Retina (tissue), 1 donor: Measurements from ENCODE around the gene PAQR3.
"Not testable (repeated sequence)": the region's sequence is repeated elsewhere in the genome, so short reads cannot be mapped to it uniquely, and the experiment has no call there.

Experiments
- DNase-seq: peaks from one replicate; pipeline ENCODE4 v3.0.0-alpha.2; 2016

Gene PAQR3

DNA sequence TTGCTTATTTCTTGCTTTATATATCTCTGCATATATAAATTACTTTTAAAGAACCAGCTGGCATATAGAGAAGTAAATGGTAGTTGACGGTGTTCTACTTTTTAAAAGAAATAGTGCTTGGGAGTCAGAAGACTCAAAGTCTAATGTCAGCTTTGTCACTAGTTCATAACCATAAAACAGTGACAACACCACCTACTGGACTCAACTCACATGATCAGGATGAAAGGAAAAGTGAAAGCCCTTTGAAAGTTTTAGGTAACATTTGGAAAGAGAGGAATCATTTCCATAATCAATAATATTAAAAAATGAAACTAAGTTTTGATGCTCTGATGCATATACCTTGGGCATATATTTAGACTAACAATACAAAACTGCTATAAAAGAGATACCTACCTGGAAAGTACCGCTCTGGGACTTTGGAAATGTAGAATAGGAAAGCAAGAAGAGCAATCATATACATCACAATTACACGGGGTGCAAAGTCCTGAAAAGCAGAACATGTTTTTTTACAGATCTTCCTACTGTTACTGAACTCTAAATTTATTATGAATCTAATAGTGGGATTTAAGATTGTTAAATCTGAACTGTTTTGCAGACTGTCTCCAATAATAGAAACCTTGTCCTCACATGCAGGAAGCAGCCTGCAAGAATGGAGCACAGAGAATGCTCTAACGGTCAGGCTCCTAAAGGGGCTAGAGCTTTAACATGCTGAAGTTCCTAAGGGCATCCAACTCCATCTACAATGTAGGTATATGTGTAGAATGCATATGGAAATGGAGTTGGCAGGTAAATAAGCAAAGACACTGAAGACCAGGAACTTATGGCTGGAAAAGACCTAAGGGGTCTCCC is 15.6 kb downstream of the PAQR3 start:
- no peak for DNase-seq

DNA sequence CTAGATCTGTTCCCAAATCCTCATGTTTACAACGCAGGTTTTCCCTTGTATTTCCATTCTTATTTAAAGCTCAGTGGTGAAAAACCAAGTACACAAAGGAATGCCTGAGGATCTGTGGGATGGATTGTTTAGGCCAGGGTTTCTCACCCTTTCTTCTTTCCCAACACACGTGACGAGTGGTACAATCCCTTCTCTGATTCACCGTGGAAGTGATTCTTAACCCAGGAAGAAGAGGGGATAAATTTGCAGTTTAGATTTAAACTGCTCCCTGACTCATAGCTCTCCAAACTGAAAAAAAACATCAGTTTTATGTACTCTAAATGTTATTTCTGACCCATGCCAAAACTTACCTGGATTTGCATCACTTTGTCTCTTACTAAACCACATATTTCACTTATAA is 17.0 kb downstream of the PAQR3 start:
- DNase-seq = no peak

DNA sequence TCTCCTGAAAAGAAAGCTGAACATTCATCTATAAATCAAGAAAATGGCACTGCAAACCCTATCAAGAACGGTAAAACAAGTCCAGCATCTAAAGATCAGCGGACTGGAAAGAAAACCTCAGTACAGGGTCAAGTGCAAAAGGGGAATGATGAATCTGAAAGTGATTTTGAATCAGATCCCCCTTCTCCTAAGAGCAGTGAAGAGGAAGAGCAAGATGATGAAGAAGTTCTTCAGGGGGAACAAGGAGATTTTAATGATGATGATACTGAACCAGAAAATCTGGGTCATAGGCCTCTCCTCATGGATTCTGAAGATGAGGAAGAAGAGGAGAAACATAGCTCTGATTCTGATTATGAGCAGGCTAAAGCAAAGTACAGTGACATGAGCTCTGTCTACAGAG is 28.6 kb downstream of the PAQR3 start:
- DNase-seq = no peak

DNA sequence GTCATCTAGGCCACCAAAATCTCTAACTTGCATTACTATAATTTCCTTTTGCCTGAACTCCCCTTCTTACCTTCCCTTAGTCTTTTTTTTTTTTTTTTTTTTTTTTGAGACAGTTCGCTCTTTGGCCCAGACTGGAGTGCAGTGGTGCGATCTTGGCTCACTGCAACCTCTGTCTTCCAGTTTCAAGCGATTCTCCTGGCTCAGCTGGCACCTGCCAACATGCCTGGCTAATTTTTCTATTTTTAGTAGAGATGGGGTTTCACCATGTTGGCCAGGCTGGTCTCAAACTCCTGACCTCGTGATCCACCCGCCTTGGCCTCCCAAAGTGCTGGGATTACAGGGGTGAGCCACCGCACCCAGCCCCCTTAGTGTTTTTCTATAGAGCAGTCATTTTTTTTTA is 30.3 kb downstream of the PAQR3 start:
- DNase-seq = not testable (repeated sequence)

DNA sequence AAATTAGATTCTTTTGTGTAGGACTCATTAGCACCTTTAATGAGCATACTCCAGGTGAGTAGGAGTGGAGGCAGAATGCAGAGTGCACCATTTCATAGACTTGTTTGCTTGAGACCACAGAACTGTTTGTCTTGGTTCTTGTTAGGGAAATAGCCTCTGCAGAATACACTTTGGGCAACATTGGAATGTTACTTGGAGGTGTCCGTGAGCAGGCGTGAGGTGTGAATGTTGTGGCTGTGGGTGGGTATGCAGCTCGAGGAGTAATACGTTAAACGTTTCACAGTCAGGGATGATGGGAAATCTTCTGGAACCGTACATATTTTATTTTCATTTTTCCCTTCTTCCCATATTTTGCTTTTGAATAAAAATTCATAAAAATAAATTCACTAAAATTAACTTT is 31.6 kb downstream of the PAQR3 start:
- no peak for DNase-seq

DNA sequence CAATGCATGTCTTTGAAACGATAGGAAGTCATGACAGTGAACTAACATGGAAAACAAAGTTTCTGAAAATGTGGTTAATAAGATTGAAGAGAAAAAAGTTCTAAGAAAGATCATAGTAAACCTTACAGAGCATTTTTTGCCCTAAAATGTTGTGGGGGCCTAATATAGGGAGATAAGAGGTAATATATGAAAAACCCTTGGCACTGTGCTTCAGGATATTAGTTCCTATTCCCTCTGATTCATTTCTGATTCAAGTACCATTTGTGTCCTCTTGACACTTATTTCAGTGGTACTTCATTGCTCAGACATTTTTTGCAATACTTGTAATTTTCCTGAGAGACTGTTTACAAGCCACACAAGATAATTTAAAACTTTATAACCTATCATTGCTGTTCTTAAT is 35.1 kb downstream of the PAQR3 start:
- no peak for DNase-seq

DNA sequence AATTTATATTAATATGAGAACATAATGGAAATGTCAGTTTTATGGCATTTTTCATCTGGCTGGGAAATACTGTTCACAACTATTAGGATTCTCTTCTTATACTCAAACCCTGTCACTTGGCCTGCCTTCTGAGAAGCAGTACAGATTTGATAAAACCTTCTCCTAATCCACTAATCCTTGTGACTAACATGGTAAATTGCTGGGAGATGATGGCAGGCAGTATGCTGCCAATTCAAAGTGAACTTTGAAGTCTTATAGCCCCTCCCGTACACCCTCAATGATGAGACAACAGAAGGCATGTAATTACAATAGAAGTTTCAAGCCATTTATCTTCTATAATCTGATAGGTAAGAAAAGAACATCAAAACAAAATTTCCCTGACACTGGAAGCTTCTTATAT is 36.9 kb downstream of the PAQR3 start:
- DNase-seq = no peak

DNA sequence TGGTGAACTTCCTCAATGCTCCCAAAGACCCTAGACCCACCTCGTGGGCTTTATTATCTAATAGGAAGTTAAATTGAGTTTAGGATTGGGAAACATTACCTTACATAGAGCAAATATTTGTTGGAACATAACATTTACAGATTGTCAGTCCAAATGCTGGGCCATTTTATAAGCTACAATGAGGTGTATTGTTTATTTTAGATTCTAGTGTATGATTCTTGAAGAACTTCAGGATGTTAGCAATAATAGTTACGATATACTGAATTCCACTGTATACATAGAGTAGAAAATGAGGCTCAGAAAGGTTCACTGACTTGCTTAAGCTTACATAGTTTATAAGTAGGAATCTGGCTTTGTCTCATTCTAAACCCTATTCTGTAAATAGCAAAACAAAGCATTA is 37.4 kb downstream of the PAQR3 start:
- DNase-seq = no peak

DNA sequence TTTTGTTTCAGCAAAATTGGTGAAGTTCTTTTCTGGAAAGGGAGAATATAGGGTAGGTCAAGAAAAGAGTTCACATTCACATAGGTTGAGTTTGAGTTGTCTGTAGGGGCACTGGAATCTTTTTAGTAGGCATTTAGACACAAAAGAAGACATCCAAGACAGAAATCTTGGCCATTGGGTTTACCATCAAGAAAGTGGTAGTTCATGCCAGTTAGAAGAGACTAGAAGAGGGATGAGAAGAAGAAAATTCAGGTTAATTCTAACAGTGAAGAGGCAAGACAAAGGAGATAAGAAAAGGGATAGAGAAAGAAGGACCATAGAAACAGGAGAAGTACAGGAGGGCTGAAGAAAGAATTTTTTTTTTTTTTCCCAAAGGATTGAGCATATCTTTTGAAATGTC is 39.9 kb downstream of the PAQR3 start:
- DNase-seq = no peak

DNA sequence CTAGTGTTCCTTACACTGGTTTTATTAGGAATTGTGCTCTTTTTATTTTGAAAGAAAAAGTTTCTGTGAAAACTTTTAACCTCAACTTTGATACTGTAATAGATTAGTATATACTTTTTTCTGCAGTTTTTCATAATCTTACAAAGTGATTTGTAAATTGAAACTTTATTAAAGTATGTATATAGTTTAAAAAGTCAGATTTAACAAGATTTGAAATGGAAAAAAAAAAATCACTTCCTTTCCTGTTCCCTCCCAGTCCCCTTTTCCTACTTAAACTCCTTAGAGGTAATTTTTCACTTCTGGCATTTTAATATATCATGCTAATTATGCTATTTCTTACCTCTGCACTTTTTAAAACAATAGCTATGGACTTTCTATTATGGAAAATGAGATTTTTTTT is 49.3 kb downstream of the PAQR3 start:
- no peak for DNase-seq

DNA sequence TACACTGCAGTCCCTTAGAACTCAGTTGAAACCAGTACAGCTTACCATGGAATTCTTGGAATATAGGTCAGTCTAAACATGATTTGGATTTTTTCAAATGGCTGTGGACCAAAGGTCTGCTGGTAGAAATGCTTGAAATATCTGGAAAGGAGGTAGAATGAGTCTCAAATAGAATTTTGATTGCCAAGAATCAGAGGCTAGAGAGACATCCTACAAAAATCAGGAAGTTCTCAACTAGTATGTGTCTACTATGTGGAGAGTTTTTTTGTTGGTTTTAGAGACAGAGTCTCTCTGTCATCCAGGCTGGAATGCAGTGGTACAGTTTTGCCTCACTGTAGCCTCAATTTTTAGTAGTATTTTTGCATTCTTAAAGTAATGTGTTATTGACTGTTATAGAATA is 53.6 kb downstream of the PAQR3 start:
- no peak for DNase-seq

DNA sequence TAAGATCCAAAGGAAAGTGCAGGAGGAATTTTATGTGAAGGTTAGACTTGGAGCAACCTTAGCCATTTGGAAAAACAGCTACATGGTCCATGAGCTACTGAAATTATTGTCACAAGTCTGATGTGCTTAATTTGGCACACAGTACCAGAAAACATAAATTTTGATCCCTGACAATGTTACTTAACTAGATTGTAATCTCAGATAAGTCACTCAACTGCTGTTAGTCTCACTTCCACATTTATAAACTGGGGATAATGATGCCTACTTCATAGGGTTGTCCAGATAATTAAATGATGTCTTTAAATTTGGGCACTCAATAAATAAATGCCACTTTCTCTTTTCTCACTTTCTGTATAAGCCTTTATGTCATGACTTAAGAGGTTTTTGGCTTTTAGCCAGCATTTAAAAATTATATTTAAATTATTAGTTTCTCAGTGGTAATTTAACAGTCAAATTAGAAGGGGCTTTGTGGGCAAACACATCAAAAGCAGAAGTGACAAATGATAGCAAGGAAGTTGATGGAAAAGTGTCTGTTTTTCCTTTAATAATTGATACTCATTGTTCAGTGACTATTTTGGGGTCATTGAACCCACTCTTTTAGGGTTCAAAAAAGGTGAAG is 58.3 kb downstream of the PAQR3 start:
- DNase-seq = no peak

DNA sequence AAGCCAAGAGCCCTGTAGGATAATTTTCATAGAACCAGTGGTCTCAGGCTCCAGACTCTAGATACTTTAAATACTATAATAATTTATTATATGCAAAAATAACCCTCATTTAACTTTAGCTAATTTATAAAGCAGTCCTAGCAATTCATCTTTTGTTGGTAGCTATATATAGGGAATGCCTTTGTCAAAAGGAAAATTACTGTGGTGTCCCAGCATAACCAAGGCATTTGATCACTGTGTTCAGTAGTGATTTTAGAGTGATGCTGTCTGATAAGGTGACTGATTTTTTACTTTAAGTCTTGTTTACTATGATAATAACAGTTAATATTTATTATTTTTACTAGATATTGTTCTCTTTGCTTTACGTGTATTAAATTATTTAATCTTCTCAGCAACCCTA is 61.2 kb downstream of the PAQR3 start:
- no peak for DNase-seq

DNA sequence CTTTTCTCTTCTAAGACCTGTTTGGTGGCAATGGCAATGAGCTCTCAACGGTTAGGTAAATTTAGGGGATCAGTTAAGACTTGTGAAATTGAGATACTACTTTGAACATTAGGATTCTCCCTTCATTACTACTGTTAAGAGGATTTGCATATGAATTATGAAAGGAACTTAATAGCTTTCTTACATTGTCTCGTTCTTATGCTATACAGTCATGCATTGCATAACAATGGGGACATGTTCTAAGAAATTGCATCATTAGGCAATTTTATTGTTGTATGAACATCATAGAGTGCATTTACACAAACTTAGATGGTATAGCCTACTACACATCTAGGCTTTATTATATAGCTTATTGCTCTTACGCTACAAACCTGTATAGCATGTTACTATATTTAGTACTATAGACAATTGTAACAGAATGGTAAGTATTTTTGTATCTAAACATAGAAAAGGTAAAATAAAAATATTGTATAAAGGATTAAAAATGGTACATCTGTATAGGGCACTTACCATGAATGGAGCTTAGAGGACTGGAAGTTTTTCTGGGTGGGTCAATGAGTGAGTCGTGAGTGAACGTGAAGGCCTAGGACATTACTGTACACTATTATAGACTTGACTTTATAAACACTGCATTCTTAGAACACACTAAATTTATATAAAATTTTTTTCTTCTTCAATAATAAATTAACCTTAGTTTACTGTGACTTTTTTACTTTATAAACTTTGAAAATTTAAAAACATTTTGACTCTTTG is 62.5 kb downstream of the PAQR3 start:
- DNase-seq = no peak

DNA sequence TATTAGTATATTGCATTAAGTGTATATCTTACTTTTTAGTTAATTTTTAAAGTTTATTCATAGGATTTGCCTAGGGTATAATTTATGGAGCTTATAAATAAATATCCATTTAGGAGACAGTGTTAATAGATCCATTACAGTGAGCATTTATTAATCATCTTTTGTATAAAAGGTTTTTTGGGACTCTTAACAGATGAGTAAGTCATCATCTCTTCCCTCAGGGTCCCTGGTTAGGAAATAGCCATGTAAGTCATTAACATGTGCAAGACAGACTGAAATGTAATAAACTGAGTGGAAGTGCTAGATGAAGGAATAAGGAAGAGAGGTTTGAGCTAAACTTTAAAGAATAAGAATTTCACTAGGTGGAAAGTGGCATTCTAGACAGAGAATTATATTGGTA is 69.2 kb downstream of the PAQR3 start:
- no peak for DNase-seq

DNA sequence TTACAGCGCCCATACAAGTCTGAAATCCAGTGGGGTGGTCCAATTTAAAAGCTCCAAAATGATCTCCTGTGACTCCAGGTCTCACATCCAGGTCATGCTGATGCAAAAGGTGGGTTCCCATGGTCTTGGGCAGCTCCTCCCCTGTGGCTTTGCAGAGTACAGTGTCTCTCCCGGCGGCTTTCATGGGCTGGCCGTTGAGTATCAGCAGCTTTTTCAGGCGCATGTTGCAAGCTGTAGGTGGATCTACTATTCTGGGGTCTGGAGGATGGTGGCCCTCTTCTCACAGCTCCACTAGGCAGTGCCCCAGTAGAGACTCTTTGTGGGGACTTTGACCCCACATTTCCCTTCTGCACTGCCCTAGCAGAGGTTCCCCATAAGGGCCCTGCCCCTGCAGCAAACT is 70.5 kb downstream of the PAQR3 start:
- not testable (repeated sequence) for DNase-seq

DNA sequence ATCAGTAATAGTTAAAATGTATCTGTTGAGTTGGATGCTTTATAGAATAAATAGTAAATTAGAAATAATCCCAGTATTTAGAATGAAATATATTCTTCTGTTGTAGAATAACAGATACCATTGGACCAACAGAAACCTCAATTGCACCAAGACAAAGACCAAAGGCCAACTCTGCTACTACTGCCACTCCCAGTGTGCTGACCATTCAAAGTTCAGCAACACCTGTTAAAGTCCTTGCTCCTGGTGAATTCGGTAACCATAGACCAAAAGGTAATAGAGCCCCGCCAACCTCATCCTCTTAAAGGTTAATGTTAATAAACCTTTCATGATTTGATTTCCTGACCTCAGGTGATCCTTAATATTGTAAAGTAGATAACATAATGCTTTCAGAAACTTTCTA is 73.8 kb downstream of the PAQR3 start:
- no peak for DNase-seq

DNA sequence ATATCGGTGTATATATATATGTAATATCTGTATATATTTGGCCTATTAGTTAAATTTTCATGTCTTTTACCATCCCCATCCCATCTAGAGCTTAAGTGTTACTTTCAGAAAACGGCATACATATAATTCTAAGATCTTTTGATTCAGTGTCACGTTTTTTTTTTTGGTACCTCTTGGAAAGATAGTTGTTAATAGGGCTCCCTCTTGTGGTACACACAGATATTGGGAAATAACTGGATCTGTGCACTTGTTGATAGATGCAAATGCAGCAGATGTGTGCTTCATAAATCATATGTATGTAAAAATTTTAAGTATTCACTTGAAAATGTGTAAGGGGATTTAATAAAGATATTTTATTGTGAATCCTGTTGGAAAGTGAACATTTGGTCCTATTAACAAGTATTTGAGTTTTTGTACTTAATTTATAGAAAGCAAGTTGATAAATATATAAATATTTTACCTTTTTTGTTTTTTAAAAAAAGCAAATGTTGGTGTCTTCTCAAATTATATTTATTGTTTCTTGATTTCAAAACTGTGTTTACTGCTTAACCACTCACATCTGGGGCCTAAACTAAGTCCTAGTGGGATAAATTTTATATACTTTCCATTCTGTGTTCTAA is 74.7 kb downstream of the PAQR3 start:
- peak; percentile 37 for DNase-seq

DNA sequence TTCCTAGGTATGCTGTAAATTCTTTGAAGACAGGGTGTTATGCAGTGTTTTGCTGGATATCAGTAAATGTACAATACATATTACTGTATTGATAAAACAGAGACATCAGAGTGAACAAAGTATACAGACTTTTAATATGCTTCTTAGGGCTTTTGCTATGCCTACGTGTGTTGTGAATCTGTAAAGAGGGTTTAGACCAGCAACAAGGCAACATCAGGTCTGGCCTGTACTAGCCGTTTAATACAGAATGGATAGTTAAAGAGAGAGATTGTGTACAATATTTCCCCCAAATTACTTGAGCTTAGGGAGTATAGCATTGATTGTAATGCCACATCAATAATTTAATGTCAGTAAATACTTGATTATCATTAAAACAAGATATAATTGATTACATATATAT is 75.2 kb downstream of the PAQR3 start:
- no peak for DNase-seq

DNA sequence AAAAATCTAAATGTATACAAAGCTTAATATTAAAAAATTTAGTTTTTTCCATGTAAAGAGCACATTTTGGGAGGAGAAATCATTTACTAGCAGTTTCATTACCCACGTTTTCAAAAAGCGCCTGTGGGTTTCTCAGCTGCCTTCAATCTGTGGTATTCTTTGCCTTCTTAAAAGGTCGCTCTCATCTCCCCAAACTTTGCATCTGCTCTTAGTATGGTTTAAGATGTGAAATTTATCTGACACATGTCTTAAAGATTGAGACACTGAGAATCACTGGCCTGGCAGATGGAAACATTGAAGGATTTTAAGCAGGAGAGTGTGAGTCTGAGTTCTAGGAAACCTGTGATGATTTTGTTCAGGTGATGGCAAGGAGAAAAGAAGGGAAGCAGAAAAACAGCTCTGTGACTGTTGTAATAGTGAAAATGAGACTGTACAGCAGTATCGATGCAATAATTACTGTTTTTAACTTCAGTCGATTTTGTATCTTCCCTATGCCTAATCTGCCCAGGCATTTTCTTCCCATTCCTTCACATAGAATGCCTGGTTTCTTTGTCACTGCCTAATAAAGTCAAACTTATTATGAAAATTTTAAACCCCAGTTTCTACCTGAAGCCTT is 75.9 kb downstream of the PAQR3 start:
- no peak for DNase-seq

DNA sequence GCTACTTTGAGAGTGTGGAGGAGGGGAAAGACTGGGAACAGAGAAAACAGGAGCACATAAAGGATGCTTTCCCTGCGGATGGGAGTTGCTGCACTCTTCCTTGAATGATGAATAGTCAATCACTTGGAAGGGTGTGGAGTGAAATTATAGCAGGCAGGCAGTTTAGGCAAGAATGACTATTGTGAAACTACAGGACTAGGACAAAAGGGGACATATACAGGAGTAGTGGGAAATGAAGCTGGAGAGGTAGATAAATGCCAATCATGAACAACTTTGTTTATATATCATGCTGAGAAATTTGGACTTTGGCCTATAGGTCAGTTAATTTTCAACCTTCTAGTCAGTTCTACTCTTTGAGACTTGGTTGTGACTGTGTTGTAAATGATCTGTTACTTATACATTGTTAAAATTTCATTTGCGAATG is 76.9 kb downstream of the PAQR3 start:
- no peak for DNase-seq
